SK-N-SH (cell line): ENCODE data around the gene GPR143. TPM values are rescaled to one million over a fixed set of nuclear protein-coding genes. Genes with fewer than 3 reads are reported as not detected.

Experiments
- CTCF ChIA-PET: fragments of 300-600, 350-600 bp; formaldehyde crosslinking; extraction: SDS; loops from one replicate; lab custom pipeline; 2021; lab: Yijun Ruan, JAX
- POLR2A ChIA-PET: fragments of 350-600 bp; sonication (Branson Sonifier 250); formaldehyde crosslinking; extraction: SDS; loops from one replicate; lab custom pipeline; 2020; ENCODE audit warnings: antibody characterized with exemption, inconsistent platforms; lab: Yijun Ruan, JAX
- DNase-seq: peaks from one replicate; pipeline ENCODE4 v3.0.0; 2012
- H2AFZ ChIP-seq: fragments of 200-600 bp; sonication (generic); 2 replicates; pipeline ENCODE4 v1.8.1; 2016; ENCODE audit warnings: antibody characterized with exemption, mild to moderate bottlenecking, low read depth
- H3F3A ChIP-seq: fragments of 200-600 bp; sonication (generic); replicated peaks from 2 replicates; pipeline ENCODE3; 2016; ENCODE audit warnings: antibody characterized with exemption, mild to moderate bottlenecking; ENCODE audit not compliant: insufficient read depth
- H3K27ac ChIP-seq, 2 experiments: fragments of 200-500 bp in 1 of 2; fragments of 200-600 bp in 1 of 2; sonication (Bioruptor generic) in 1 of 2; sonication (generic), shearing (Covaris generic) in 1 of 2; 2 replicates each; pipeline versions ENCODE4 v1.5.1 to v1.6.1; 2014 to 2016; ENCODE audit warnings: low read depth in 2 of 2, inconsistent platforms in 1 of 2, low read length in 1 of 2, mild to moderate bottlenecking in 1 of 2, mixed read lengths in 1 of 2
- H3K27me3 ChIP-seq: fragments of 200-600 bp; sonication (generic), shearing (Covaris generic); 2 replicates; pipeline ENCODE4 v1.6.1; 2016; ENCODE audit warnings: mixed run types; ENCODE audit not compliant: insufficient read depth
- H3K36me3 ChIP-seq, 2 experiments: fragments of 200-500 bp in 1 of 2; fragments of 200-600 bp in 1 of 2; sonication (Bioruptor generic) in 1 of 2; sonication (generic) in 1 of 2; replicated peaks in 1 of 2; 2 replicates each; pipeline versions ENCODE3 to v1.5.1; 2014 to 2016; ENCODE audit warnings: low read length in 1 of 2, mild to moderate bottlenecking in 1 of 2; ENCODE audit not compliant: insufficient read depth in 2 of 2, control insufficient read depth in 1 of 2
- H3K4me1 ChIP-seq, 2 experiments: fragments of 200-500 bp in 1 of 2; fragments of 200-600 bp in 1 of 2; sonication (Bioruptor generic) in 1 of 2; sonication (generic), shearing (Covaris generic) in 1 of 2; 2 replicates each; pipeline versions ENCODE4 v1.5.1 to v1.6.1; 2014 to 2016; ENCODE audit warnings: low read depth in 1 of 2, low read length in 1 of 2, mixed run types in 1 of 2; ENCODE audit not compliant: insufficient read depth in 2 of 2, control insufficient read depth in 1 of 2
- H3K4me2 ChIP-seq: fragments of 200-600 bp; sonication (generic), shearing (Covaris generic); 2 replicates; pipeline ENCODE4 v1.6.1; 2017; ENCODE audit warnings: mixed run types
- H3K4me3 ChIP-seq, 2 experiments: fragments of 200-500 bp in 1 of 2; fragments of 200-600 bp in 1 of 2; sonication (Bioruptor generic) in 1 of 2; sonication (generic), shearing (Covaris generic) in 1 of 2; 2 replicates each; pipeline versions ENCODE4 v1.5.1 to v1.8.1; 2014 to 2016; ENCODE audit warnings: low read depth in 2 of 2, inconsistent platforms in 1 of 2, low read length in 1 of 2, mild to moderate bottlenecking in 1 of 2, mixed read lengths in 1 of 2, moderate library complexity in 1 of 2
- H3K79me2 ChIP-seq: fragments of 200-600 bp; sonication (generic); 2 replicates; pipeline ENCODE4 v1.8.1; 2017; ENCODE audit warnings: mild to moderate bottlenecking; ENCODE audit not compliant: insufficient read depth
- H3K9ac ChIP-seq: fragments of 200-600 bp; sonication (generic); 2 replicates; pipeline ENCODE4 v1.6.1; 2017; ENCODE audit warnings: mixed run types
- H3K9me2 ChIP-seq: fragments of 200-600 bp; sonication (generic); 2 replicates; pipeline ENCODE4 v1.6.1; 2017; ENCODE audit warnings: mixed run types
- H3K9me3 ChIP-seq: fragments of 200-600 bp; sonication (generic); 2 replicates; pipeline ENCODE4 v1.6.1; 2017; ENCODE audit warnings: mixed run types, mild to moderate bottlenecking, moderate library complexity
- H4K20me1 ChIP-seq: fragments of 200-600 bp; sonication (generic); 2 replicates; pipeline ENCODE4 v1.6.1; 2017; ENCODE audit warnings: mild to moderate bottlenecking, mixed run types; ENCODE audit not compliant: insufficient read depth
- CHD2 ChIP-seq: fragments of 150-350 bp; IDR thresholded peaks from 2 replicates; pipeline ENCODE4 v1.6.1; 2018; ENCODE audit warnings: low read length; ENCODE audit not compliant: partially characterized antibody
- EZH2phosphoT487 ChIP-seq: fragments of 200-600 bp; sonication (generic); IDR thresholded peaks from 2 replicates; pipeline ENCODE4 v1.6.1; 2017; ENCODE audit warnings: low read depth, mixed run types, mild to moderate bottlenecking, antibody characterized with exemption, moderate library complexity, borderline replicate concordance
- FOSL2 ChIP-seq: IDR thresholded peaks from 2 replicates; pipeline ENCODE4 v1.4.0; 2012; ENCODE audit warnings: low read depth, mild to moderate bottlenecking, moderate library complexity, borderline replicate concordance
- GATA2 ChIP-seq: sonication (generic); formaldehyde crosslinking; IDR thresholded peaks from 2 replicates; pipeline ENCODE4 v1.5.0; 2020; ENCODE audit warnings: mild to moderate bottlenecking, missing genetic modification reagents
- IRF3 ChIP-seq: fragments of 150-350 bp; IDR thresholded peaks from 2 replicates; pipeline ENCODE4 v1.6.1; 2016; ENCODE audit warnings: mild to moderate bottlenecking, low read depth, low read length
- MXI1 ChIP-seq: IDR thresholded peaks from 2 replicates; pipeline ENCODE4 v1.6.1; 2012; ENCODE audit warnings: mild to moderate bottlenecking, low read depth, low read length, improper control_type of control experiment
- NFIC ChIP-seq: IDR thresholded peaks from 2 replicates; pipeline ENCODE4 v1.4.0; 2012; ENCODE audit warnings: borderline replicate concordance
- NRF1 ChIP-seq: IDR thresholded peaks from 2 replicates; pipeline ENCODE4 v1.6.1; 2012; ENCODE audit warnings: low read depth, mild to moderate bottlenecking, low read length
- PBX3 ChIP-seq: IDR thresholded peaks from 2 replicates; pipeline ENCODE4; 2012
- RAD21 ChIP-seq: IDR thresholded peaks from 2 replicates; pipeline ENCODE4 v1.6.1; 2012; ENCODE audit warnings: mild to moderate bottlenecking, low read length
- RFX5 ChIP-seq: IDR thresholded peaks from 2 replicates; pipeline ENCODE4 v1.6.1; 2012; ENCODE audit warnings: mild to moderate bottlenecking, improper control_type of control experiment, low read length
- SMC3 ChIP-seq: IDR thresholded peaks from 2 replicates; pipeline ENCODE4 v1.6.1; 2012; ENCODE audit warnings: low read depth, low read length, improper control_type of control experiment
- TAF1 ChIP-seq: IDR thresholded peaks from 2 replicates; pipeline ENCODE4 v1.6.1; 2012; ENCODE audit warnings: low read depth, mild to moderate bottlenecking, low read length, moderate library complexity, borderline replicate concordance
- TCF12 ChIP-seq: IDR thresholded peaks from 2 replicates; pipeline ENCODE4 v1.4.0; 2012
- USF2 ChIP-seq: fragments of 150-350 bp; IDR thresholded peaks from 2 replicates; pipeline ENCODE4 v1.6.1; 2017; ENCODE audit warnings: antibody characterized with exemption, low read length, low read depth, borderline replicate concordance
- YY1 ChIP-seq: IDR thresholded peaks from 2 replicates; pipeline ENCODE4 v1.4.0; 2012; ENCODE audit warnings: low read depth, mild to moderate bottlenecking
- WGBS: methylation state at CpG from one replicate; pipeline ENCODE4 v1.1.6; 2017; ENCODE audit warnings: low lambda C conversion rate; 5-methylcytosine and 5-hydroxymethylcytosine counted together
- polyA plus RNA-seq, 3 experiments: library from polyadenylated mRNA; depleted of rRNA; stranded (reverse); fragments of >200 nt; gene quantifications; 2 replicates each; pipeline ENCODE4 v1.2.3, GENCODE V29; 2012
- TF ChIP-seq, protein P1 (sequence below): IDR thresholded peaks from 2 replicates; pipeline ENCODE4 v1.6.1; 2012; ENCODE audit warnings: mild to moderate bottlenecking, low read depth, low read length, moderate library complexity
- TF ChIP-seq, protein P2 (sequence below): IDR thresholded peaks from 2 replicates; pipeline ENCODE4 v1.4.0; 2012; ENCODE audit warnings: low read depth

The GPR143 gene
- polyA plus RNA-seq, 1 of the 3 experiments (the other 2 are of a cell fraction), result not detected

- TF ChIP-seq NRF1 (no peak), RAD21 (no peak), NFIC (no peak), SMC3 (no peak), USF2 (no peak), GATA2 (CRISPR knock-in tag) (no peak), CHD2 (no peak), IRF3 (no peak), TAF1 (no peak), TCF12 (no peak), EZH2phosphoT487 (no peak), FOSL2 (no peak), MXI1 (no peak), PBX3 (no peak), YY1 (no peak), RFX5 (no peak)
- TF ChIP-seq, protein P1, sequence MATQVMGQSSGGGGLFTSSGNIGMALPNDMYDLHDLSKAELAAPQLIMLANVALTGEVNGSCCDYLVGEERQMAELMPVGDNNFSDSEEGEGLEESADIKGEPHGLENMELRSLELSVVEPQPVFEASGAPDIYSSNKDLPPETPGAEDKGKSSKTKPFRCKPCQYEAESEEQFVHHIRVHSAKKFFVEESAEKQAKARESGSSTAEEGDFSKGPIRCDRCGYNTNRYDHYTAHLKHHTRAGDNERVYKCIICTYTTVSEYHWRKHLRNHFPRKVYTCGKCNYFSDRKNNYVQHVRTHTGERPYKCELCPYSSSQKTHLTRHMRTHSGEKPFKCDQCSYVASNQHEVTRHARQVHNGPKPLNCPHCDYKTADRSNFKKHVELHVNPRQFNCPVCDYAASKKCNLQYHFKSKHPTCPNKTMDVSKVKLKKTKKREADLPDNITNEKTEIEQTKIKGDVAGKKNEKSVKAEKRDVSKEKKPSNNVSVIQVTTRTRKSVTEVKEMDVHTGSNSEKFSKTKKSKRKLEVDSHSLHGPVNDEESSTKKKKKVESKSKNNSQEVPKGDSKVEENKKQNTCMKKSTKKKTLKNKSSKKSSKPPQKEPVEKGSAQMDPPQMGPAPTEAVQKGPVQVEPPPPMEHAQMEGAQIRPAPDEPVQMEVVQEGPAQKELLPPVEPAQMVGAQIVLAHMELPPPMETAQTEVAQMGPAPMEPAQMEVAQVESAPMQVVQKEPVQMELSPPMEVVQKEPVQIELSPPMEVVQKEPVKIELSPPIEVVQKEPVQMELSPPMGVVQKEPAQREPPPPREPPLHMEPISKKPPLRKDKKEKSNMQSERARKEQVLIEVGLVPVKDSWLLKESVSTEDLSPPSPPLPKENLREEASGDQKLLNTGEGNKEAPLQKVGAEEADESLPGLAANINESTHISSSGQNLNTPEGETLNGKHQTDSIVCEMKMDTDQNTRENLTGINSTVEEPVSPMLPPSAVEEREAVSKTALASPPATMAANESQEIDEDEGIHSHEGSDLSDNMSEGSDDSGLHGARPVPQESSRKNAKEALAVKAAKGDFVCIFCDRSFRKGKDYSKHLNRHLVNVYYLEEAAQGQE, result no peak
- TF ChIP-seq, protein P2, sequence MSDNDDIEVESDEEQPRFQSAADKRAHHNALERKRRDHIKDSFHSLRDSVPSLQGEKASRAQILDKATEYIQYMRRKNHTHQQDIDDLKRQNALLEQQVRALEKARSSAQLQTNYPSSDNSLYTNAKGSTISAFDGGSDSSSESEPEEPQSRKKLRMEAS, result no peak
- no peak overlapping the region for H2AFZ ChIP-seq
Observed at GRCh38 chrX:9683350-9683749, 82.3 kb downstream of the GPR143 start.

More at GRCh38 chrX:9683350-9683749, 82.3 kb downstream of the GPR143 start:
- DNase-seq, result no peak
- Histone ChIP-seq H3K27me3 (no peaks in the 10 kb centered on the region; the same call in 1 of the 2 replicates), H4K20me1 (no peaks in the 10 kb centered on the region), H3K4me1 (no peaks in the 10 kb centered on the region; a peak in 1 of 4 replicates), H3K36me3 (no peaks in the 10 kb centered on the region), H3K4me2 (no peak overlapping the region), H3K9me2 (no peaks in the 10 kb centered on the region), H3K9ac (no peak overlapping the region), H3K9me3 (no peaks in the 10 kb centered on the region), H3K4me3 (no peak overlapping the region), H3K79me2 (no peaks in the 10 kb centered on the region), H3F3A (no peaks in the 10 kb centered on the region), H3K27ac (no peak overlapping the region)
- ChIA-PET CTCF (no interaction called here), POLR2A (no interaction called here)
- WGBS, result 47% methylated on average over 9 of the region's 9 CpGs
